HG02798 (cell line): ENCODE data around the gene ATPAF1.
"Not testable (repeated sequence)": the region's sequence is repeated elsewhere in the genome, so short reads cannot be mapped to it uniquely, and the experiment has no call there.

Experiments
- ATAC-seq: cut with Tn5 transposase; IDR thresholded peaks from one replicate; pipeline ENCODE4 v1.9.1; 2021; ENCODE audit warnings: mild to moderate bottlenecking; ENCODE audit not compliant: unreplicated experiment, poor library complexity

The ATPAF1 gene

GRCh38 chr1:46667782-46668760 lies at the start of gene ATPAF1:
TSS of gene ATPAF1 (minus strand) at chr1:46668364. CDS start at chr1:46668322, 42 bp downstream.
- peak; percentile 83 for ATAC-seq

GRCh38 chr1:46717654-46718053 lies 49.5 kb upstream of the ATPAF1 start:
- ATAC-seq = no peak

GRCh38 chr1:46714976-46715375 lies 46.8 kb upstream of the ATPAF1 start:
- ATAC-seq = no peak

GRCh38 chr1:46708121-46708520 lies 40.0 kb upstream of the ATPAF1 start:
- ATAC-seq = no peak

GRCh38 chr1:46705408-46705807 lies 37.2 kb upstream of the ATPAF1 start:
- ATAC-seq = no peak

- no peak for ATAC-seq
Observed at GRCh38 chr1:46703927-46704641, 35.9 kb upstream of the ATPAF1 start.

- no peak for ATAC-seq
Observed at GRCh38 chr1:46699666-46700065, 31.5 kb upstream of the ATPAF1 start.

GRCh38 chr1:46697053-46697452 lies 28.9 kb upstream of the ATPAF1 start:
- no peak for ATAC-seq

GRCh38 chr1:46694676-46695075 lies 26.5 kb upstream of the ATPAF1 start:
- ATAC-seq = not testable (repeated sequence)

- no peak for ATAC-seq
Observed at GRCh38 chr1:46692811-46693770, 24.9 kb upstream of the ATPAF1 start.

GRCh38 chr1:46691997-46692790 lies 24.0 kb upstream of the ATPAF1 start:
- ATAC-seq = no peak

GRCh38 chr1:46690931-46691421 lies 22.8 kb upstream of the ATPAF1 start:
- ATAC-seq = no peak

- ATAC-seq = no peak
Observed at GRCh38 chr1:46689897-46690296, 21.7 kb upstream of the ATPAF1 start.

- ATAC-seq = no peak
Observed at GRCh38 chr1:46689356-46689755, 21.2 kb upstream of the ATPAF1 start.

- no peak for ATAC-seq
Observed at GRCh38 chr1:46687921-46688509, 19.9 kb upstream of the ATPAF1 start.

- ATAC-seq = no peak
Observed at GRCh38 chr1:46687093-46687659, 19.0 kb upstream of the ATPAF1 start.

- no peak for ATAC-seq
Observed at GRCh38 chr1:46686255-46686654, 18.1 kb upstream of the ATPAF1 start.

- ATAC-seq = no peak
Observed at GRCh38 chr1:46684670-46685069, 16.5 kb upstream of the ATPAF1 start.

GRCh38 chr1:46682064-46682463 lies 13.9 kb upstream of the ATPAF1 start:
- ATAC-seq = no peak
